K562 (cell line): Measurements from ENCODE around the gene SLC37A4. TPM values are rescaled to one million over a fixed set of nuclear protein-coding genes. Genes with fewer than 3 reads are reported as not detected.
A peak's percentile ranks its signal among the peaks of the same experiment; 100 is the strongest.

Experiments used
- ARID1B ChIP-seq: fragments of 450-650 bp; IDR thresholded peaks from 2 replicates; pipeline ENCODE4 v1.6.1; 2016; ENCODE audit warnings: antibody characterized with exemption, mild to moderate bottlenecking, inconsistent platforms
- FOSL1 ChIP-seq: fragments of 200-800 bp; sonication (Bioruptor generic); conservative IDR thresholded peaks from 2 replicates; pipeline ENCODE4 v1.6.1; 2016; ENCODE audit warnings: missing genetic modification characterization, missing compliant biosample characterization
- FOXA3 ChIP-seq, 2 experiments: fragments of 450-650 bp in 1 of 2; sonication (generic) in 1 of 2; formaldehyde crosslinking; IDR thresholded peaks in 1 of 2; conservative IDR thresholded peaks in 1 of 2; 2 replicates each; pipeline versions ENCODE4 v1.4.0 to v1.8.0; 2020 to 2022; ENCODE audit warnings: mild to moderate bottlenecking in 2 of 2, missing genetic modification reagents in 1 of 2
- FOXP1 ChIP-seq: sonication (generic); formaldehyde crosslinking; IDR thresholded peaks from 2 replicates; pipeline ENCODE4 v1.8.0; 2022; ENCODE audit warnings: mild to moderate bottlenecking, missing genetic modification reagents
- GATAD2A ChIP-seq: fragments of 450-650 bp; IDR thresholded peaks from 2 replicates; pipeline ENCODE4 v1.6.1; 2017
- HNRNPK ChIP-seq: fragments of 200-400 bp; formaldehyde crosslinking; IDR thresholded peaks from one replicate; pipeline ENCODE4 v1.6.1; 2018; ENCODE audit warnings: mild to moderate bottlenecking, low read depth, low read length; ENCODE audit not compliant: poor library complexity, severe bottlenecking
- JUNB ChIP-seq: fragments of 450-650 bp; formaldehyde crosslinking; conservative IDR thresholded peaks from 2 replicates; pipeline ENCODE4 v1.4.0; 2020; ENCODE audit warnings: mild to moderate bottlenecking
- SREBF1 ChIP-seq: fragments of 150-350 bp; IDR thresholded peaks from 2 replicates; pipeline ENCODE4 v1.6.1; 2014; ENCODE audit warnings: antibody characterized with exemption, low read depth, low read length, borderline replicate concordance
- TAF1 ChIP-seq: IDR thresholded peaks from 2 replicates; pipeline ENCODE4 v1.6.1; 2011; ENCODE audit warnings: mild to moderate bottlenecking, low read length, moderate library complexity; ENCODE audit not compliant: insufficient read depth, control insufficient read depth, severe bottlenecking; ENCODE audit errors: extremely low read depth
- ZKSCAN1 ChIP-seq: fragments of 150-350 bp; IDR thresholded peaks from 2 replicates; pipeline ENCODE4 v1.6.1; 2016; ENCODE audit warnings: low read depth, low read length
- ZNF133 ChIP-seq: fragments of 250-450 bp; sonication (Bioruptor Pico); IDR thresholded peaks from 2 replicates; pipeline ENCODE4 v1.4.0; 2020; ENCODE audit warnings: mild to moderate bottlenecking
- polyA plus RNA-seq, 8 experiments: library from polyadenylated mRNA; depleted of rRNA in 4 of 8; stranded (reverse) in 5 of 8; unstranded in 3 of 8; fragments of >200 nt; fragmentation: Nextera tagmentation in 2 of 8; fragmentation: Illumina TruSeq in 1 of 8; extraction: Ambion mirVana in 2 of 8; extraction: Trizol in 1 of 8; gene quantifications; 2 replicates each; pipeline versions ENCODE4 v1.2.1 to v1.2.3, GENCODE V29; 2011 to 2014; ENCODE audit warnings: inconsistent platforms in 1 of 8, missing spikeins in 1 of 8
- total RNA-seq, 7 experiments: library from RNA; depleted of rRNA in 6 of 7; stranded (reverse); fragments of >200 nt in 6 of 7; fragmentation: Illumina TruSeq in 2 of 7; extraction: Trizol in 2 of 7; gene quantifications; 2 replicates each; pipeline versions ENCODE4 v1.2.1 to v1.2.3, GENCODE V29; 2011 to 2021; ENCODE audit warnings: low replicate concordance in 1 of 7
- TF ChIP-seq, protein P1 (sequence below), 2 experiments: fragments of 150-350 bp in 1 of 2; IDR thresholded peaks; 2 replicates each; pipeline ENCODE4 v1.6.1; 2012 to 2016; ENCODE audit warnings: low read depth in 2 of 2, low read length in 2 of 2, mild to moderate bottlenecking in 1 of 2, moderate library complexity in 1 of 2
- TF ChIP-seq, protein P2 (sequence below): sonication (generic); formaldehyde crosslinking; IDR thresholded peaks from 2 replicates; pipeline ENCODE4 v1.8.0; 2022; ENCODE audit warnings: mild to moderate bottlenecking, missing genetic modification reagents, borderline replicate concordance
- TF ChIP-seq, protein P3 (sequence below): fragments of 450-650 bp; IDR thresholded peaks from 2 replicates; pipeline ENCODE4 v1.6.1; 2016
- TF ChIP-seq, protein P4 (sequence below), 3 experiments: fragments of 200-800 bp in 1 of 3; fragments of 250-450 bp in 1 of 3; fragments of 450-650 bp in 1 of 3; sonication (Bioruptor Pico) in 1 of 3; sonication (Bioruptor generic) in 1 of 3; formaldehyde crosslinking in 1 of 3; IDR thresholded peaks; 2 replicates each; pipeline versions ENCODE4 v1.6.1 to v1.8.0; 2016 to 2022; ENCODE audit warnings: mild to moderate bottlenecking in 2 of 3, missing genetic modification characterization in 2 of 3, missing compliant biosample characterization in 1 of 3, moderate library complexity in 1 of 3

The SLC37A4 gene
- total and polyA plus RNA-seq, 9 of the 15 experiments (the other 6 are each of a cell fraction or from before 2014, with no cell fraction given): 24.7 to 73.9 (median 40.7) TPM

DNA sequence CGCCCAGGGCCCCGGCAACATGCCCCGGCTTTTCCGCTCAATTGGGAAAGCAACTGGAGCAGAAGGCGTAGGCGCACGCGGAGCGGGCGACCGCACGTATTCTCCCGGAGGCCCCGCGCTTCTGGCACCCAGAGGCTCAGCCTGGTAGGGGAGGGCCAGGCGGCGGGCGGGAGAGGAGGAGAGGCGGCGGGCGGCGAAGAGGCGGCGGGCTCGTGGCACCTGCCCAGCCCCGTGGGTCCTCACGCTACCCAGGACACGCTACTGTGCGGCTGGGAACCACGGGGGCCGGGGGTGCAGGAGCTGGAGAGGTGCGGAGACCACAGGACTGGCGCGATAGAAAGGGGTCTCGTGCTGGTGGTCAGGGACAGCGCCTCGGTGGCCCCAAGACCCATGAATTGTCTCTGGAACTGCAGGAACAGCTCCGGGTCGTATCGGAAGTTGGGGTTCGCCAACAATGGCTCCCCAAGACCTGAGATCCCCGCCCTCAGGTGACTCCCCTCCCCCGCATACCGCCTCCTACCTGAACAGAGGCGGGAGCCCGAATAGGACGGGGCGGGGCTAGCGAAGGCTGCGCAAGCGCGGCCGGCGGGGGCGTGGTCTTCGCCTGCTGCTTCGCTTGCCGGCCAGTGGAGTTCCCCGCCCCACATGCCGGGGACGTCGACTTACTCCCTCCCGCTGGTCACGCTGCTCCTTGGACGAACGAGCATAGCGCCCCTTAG lies at the start of gene SLC37A4 (continued):
- TF ChIP-seq, protein P1, sequence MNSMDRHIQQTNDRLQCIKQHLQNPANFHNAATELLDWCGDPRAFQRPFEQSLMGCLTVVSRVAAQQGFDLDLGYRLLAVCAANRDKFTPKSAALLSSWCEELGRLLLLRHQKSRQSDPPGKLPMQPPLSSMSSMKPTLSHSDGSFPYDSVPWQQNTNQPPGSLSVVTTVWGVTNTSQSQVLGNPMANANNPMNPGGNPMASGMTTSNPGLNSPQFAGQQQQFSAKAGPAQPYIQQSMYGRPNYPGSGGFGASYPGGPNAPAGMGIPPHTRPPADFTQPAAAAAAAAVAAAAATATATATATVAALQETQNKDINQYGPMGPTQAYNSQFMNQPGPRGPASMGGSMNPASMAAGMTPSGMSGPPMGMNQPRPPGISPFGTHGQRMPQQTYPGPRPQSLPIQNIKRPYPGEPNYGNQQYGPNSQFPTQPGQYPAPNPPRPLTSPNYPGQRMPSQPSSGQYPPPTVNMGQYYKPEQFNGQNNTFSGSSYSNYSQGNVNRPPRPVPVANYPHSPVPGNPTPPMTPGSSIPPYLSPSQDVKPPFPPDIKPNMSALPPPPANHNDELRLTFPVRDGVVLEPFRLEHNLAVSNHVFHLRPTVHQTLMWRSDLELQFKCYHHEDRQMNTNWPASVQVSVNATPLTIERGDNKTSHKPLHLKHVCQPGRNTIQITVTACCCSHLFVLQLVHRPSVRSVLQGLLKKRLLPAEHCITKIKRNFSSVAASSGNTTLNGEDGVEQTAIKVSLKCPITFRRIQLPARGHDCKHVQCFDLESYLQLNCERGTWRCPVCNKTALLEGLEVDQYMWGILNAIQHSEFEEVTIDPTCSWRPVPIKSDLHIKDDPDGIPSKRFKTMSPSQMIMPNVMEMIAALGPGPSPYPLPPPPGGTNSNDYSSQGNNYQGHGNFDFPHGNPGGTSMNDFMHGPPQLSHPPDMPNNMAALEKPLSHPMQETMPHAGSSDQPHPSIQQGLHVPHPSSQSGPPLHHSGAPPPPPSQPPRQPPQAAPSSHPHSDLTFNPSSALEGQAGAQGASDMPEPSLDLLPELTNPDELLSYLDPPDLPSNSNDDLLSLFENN (IDR thresholded peaks at IDR 0.05; ENCODE audit: low read depth in 2 of 2, low read length in 2 of 2): no peak
- no peak for TF ChIP-seq JUNB (CRISPR knock-in tag)
- TF ChIP-seq TAF1: peak; percentile 54
- TF ChIP-seq ARID1B: 0 out of 2 replicates have a peak, but pooled peaks have one; percentile 22
- no peak for TF ChIP-seq HNRNPK
- TF ChIP-seq SREBF1: no peak
- TF ChIP-seq GATAD2A: no peak
- TF ChIP-seq, protein P2, sequence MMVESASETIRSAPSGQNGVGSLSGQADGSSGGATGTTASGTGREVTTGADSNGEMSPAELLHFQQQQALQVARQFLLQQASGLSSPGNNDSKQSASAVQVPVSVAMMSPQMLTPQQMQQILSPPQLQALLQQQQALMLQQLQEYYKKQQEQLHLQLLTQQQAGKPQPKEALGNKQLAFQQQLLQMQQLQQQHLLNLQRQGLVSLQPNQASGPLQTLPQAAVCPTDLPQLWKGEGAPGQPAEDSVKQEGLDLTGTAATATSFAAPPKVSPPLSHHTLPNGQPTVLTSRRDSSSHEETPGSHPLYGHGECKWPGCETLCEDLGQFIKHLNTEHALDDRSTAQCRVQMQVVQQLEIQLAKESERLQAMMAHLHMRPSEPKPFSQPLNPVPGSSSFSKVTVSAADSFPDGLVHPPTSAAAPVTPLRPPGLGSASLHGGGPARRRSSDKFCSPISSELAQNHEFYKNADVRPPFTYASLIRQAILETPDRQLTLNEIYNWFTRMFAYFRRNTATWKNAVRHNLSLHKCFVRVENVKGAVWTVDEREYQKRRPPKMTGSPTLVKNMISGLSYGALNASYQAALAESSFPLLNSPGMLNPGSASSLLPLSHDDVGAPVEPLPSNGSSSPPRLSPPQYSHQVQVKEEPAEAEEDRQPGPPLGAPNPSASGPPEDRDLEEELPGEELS (CRISPR knock-in tag): no peak
- TF ChIP-seq ZKSCAN1: peak; percentile 65; the same call in 1 of the 2 replicates
- TF ChIP-seq, protein P3, sequence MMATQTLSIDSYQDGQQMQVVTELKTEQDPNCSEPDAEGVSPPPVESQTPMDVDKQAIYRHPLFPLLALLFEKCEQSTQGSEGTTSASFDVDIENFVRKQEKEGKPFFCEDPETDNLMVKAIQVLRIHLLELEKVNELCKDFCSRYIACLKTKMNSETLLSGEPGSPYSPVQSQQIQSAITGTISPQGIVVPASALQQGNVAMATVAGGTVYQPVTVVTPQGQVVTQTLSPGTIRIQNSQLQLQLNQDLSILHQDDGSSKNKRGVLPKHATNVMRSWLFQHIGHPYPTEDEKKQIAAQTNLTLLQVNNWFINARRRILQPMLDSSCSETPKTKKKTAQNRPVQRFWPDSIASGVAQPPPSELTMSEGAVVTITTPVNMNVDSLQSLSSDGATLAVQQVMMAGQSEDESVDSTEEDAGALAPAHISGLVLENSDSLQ: no peak
- TF ChIP-seq, protein P4, sequence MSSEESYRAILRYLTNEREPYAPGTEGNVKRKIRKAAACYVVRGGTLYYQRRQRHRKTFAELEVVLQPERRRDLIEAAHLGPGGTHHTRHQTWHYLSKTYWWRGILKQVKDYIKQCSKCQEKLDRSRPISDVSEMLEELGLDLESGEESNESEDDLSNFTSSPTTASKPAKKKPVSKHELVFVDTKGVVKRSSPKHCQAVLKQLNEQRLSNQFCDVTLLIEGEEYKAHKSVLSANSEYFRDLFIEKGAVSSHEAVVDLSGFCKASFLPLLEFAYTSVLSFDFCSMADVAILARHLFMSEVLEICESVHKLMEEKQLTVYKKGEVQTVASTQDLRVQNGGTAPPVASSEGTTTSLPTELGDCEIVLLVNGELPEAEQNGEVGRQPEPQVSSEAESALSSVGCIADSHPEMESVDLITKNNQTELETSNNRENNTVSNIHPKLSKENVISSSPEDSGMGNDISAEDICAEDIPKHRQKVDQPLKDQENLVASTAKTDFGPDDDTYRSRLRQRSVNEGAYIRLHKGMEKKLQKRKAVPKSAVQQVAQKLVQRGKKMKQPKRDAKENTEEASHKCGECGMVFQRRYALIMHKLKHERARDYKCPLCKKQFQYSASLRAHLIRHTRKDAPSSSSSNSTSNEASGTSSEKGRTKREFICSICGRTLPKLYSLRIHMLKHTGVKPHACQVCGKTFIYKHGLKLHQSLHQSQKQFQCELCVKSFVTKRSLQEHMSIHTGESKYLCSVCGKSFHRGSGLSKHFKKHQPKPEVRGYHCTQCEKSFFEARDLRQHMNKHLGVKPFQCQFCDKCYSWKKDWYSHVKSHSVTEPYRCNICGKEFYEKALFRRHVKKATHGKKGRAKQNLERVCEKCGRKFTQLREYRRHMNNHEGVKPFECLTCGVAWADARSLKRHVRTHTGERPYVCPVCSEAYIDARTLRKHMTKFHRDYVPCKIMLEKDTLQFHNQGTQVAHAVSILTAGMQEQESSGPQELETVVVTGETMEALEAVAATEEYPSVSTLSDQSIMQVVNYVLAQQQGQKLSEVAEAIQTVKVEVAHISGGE (CRISPR knock-in tag; IDR thresholded peaks at IDR 0.05): peak in 1 of 3 experiments; percentile 65; a peak in 1 of 6 replicates
- TF ChIP-seq FOXP1 (CRISPR knock-in tag): peak; percentile 35
- TF ChIP-seq FOXA3 (CRISPR knock-in tag; conservative IDR thresholded peaks at IDR 0.05 in 1 of 2, IDR thresholded peaks at IDR 0.05 in 1 of 2): peak in 1 of 2 experiments; percentile 66; a peak in 1 of 4 replicates
- TF ChIP-seq ZNF133 (CRISPR knock-in tag): no peak
- TF ChIP-seq FOSL1 (tag): no peak
